Islet of Langerhans (tissue), 1 donor: Measurements from ENCODE around the gene SPATC1L.

Experiments
- FAIRE-seq: peaks from one replicate; lab custom pipeline; 2011; peaks lifted over from hg19 to GRCh38; lab: Jason Lieb, UNC

Gene SPATC1L

DNA sequence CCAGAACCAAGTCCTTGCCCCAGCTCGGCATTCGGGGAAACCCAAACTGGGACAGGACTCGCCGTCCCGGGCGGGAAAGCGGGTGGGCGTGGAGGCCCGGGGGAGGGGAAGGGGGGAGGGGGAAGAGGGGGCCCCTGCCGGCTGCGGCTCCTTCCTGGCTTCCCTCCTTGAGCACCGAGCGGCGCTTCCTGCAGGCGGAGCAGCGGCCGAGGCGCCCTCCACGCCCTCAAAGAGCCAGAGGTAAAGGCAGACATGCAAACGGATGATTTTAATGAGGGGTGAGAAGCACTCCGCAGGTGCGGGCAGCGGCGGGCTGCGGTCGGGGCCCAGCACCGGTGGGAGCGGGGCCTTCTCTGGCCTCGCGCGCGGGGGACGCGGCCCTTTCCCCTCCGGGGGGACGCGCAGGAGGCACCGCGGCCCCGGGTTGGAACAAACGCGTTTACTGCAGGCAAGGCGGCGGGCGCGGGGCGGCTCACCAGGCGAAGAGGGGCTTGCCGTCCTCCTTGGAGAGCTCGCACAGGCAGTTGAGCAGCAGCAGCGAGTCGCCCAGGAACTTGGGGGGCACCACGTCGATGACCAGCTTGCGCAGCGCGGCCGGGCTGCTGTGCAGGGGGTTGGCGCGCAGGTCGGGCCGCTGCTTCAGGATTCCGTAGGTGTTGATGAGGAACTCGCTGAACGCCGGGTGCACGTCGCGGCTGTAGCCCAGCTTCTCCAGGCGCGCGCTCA, 23.2 kb downstream of the SPATC1L start:
- FAIRE-seq: no peak

GRCh38 chr21:46160657-46160906, 23.7 kb downstream of the SPATC1L start:
- no peak for FAIRE-seq

GRCh38 chr21:46159841-46160656, 24.2 kb downstream of the SPATC1L start:
- no peak for FAIRE-seq

GRCh38 chr21:46159390-46159789, 24.9 kb downstream of the SPATC1L start:
- no peak for FAIRE-seq

DNA sequence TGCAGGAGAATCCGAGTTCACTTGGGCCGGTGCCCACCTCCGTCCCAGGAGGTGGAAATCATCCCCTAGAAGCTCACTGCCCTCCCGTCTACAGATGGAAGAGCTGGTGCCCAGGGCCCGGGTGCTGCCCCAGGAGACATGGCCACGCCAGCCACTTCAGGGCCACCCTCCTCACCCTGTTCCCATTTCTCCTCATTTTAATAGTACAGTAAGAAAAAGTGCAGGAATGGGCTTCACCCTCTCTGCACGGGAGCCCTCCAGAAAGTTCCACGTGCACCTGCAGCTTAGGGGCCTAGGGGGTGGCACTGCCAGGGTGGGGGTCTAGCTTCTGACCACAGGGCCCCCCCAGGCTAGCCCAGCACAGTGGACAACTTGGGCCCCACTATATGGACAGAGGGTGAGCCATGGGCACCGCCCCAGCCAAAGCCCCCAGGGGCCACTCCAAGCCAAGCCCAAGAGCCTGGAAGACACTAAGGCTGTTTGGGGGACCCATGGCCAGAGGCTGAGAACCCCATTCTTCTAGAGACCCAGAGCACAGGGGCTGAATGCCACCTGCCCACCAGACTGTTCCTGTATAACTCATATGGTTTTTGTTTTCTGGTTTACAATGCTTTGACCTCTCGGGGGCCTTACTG, 25.5 kb downstream of the SPATC1L start:
- no peak for FAIRE-seq

GRCh38 chr21:46157987-46158451, 26.2 kb downstream of the SPATC1L start:
- FAIRE-seq: no peak

- no peak for FAIRE-seq
Measured at GRCh38 chr21:46157396-46157986, 26.8 kb downstream of the SPATC1L start.

GRCh38 chr21:46156678-46157077, 27.6 kb downstream of the SPATC1L start:
- no peak for FAIRE-seq

GRCh38 chr21:46156378-46156645, 27.9 kb downstream of the SPATC1L start:
- no peak for FAIRE-seq

- no peak for FAIRE-seq
Measured at GRCh38 chr21:46155514-46156377, 28.5 kb downstream of the SPATC1L start, which contains the start of gene FTCD. Gene FTCD (minus strand): TSS chr21:46155579. CDS start chr21:46155523, 56 bp downstream.

GRCh38 chr21:46154955-46155513, 29.2 kb downstream of the SPATC1L start:
- no peak for FAIRE-seq

- no peak for FAIRE-seq
Measured at GRCh38 chr21:46154155-46154954, 29.9 kb downstream of the SPATC1L start.

DNA sequence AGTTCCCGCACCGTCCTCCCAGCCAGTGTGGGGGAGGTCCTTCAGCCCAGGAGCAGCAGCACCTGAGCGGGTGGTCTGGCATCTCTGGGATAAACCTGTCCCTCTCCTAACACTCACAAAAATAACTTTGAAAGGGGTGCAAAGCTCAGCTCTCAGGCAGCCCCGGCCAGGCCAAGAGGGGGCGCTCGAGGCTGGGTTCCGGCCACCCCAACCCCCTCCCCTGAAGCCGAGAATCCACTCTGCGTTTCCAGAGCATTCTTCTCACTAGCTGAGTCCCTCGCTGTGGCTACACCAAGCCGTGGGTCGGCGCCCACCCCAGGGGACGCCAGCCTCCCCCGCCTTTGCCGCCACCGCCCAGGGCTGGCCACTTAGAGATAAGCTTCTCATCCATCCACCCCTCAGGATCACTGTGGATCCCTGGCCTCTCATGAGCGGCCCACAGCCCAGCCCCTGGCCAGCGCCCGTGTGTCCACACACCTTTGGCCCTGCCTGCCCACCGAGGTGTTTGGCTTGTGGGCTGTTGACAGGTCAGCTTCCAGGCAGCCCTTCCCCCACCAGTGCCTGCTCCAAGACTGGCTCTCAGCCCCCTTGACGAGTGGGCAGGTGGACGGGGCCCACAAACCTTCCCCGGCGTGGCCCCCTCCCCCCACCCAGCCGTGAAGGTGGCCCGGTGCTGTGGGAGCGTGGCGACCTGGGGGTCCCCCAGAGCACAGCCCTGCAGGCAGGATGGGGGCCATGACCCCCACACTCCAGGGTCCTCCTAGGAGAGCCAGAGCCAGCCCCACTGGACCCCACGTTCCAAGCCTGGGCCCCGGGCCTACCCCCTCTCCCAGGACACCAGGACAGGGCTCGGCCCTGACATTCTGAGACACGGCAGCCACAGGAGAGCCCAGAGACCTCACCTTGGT, 30.8 kb downstream of the SPATC1L start:
- no peak for FAIRE-seq

GRCh38 chr21:46152927-46153246, 31.4 kb downstream of the SPATC1L start:
- no peak for FAIRE-seq

- no peak for FAIRE-seq
Measured at GRCh38 chr21:46151989-46152926, 32.0 kb downstream of the SPATC1L start.

- no peak for FAIRE-seq
Measured at GRCh38 chr21:46151261-46151988, 32.8 kb downstream of the SPATC1L start.

- no peak for FAIRE-seq
Measured at GRCh38 chr21:46150491-46151121, 33.7 kb downstream of the SPATC1L start.

DNA sequence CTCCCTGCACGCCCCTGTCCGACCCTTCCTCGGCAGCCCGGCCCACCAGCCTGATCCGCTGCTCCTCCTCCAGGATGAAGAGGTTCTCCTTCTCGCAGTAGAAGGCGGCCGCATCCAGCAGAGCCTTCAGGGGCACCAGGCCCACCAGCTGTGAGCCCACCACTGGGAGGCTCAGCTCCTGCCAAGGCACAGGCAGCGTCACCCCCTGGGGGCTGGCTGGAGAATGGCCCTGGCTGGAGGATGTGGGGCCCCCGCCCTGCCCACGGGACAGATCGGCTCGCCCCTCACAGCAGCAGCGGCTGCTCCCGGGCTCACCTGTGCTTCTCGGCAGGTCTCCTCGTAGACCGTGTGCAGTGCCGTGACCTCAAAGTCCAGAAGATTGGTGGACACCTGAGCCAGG, 34.2 kb downstream of the SPATC1L start:
- FAIRE-seq: no peak
